IPS-11a (cell line): ENCODE data around the gene THUMPD2.

Experiments
- H3K4me3 ChIP-seq: one replicate; pipeline ENCODE4 v1.5.1; 2013; ENCODE audit warnings: low read depth, low read length, control low read depth

Gene THUMPD2

DNA sequence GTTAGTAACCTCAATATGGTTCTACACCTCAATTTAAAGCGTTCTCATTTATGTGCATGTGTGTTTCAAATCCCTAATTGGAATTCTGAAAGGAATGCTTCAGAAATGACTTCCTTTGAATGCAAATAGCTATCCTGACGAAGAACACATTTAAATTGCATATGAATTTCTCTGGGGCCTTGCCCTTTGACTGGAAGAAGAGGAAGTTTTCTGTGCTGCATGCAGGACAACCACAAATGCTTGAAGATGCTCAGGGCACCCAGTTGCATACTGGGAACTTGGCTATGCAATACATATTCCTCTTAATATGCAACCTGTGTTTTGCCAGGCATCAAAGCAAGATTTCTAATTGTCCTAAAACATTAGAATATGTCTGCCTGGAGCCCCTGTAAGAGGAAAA lies 58.1 kb downstream of the THUMPD2 start:
- H3K4me3 ChIP-seq, result no peak overlapping the region

DNA sequence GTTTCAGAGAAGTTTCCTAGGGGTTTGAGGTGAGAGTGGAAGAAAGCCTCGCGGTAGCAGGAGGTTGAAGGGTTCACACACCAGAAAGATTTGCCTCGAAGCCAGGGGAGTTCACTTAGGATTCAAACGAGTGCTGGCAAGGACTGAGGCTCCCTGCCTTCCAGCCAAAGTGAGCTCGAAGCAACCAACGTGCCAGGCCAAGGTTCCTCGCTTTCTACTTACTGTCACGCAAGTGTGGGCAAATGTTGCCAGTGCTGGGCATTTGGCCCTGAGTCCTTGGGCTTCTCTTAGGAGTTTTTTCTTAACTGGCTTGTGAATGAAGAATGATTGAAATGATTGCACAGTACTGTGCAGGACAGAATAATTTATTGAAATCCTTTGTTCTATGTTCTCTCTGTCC lies 59.7 kb downstream of the THUMPD2 start:
- no peak overlapping the region for H3K4me3 ChIP-seq

GRCh38 chr2:39718483-39718882 lies 60.6 kb downstream of the THUMPD2 start:
- H3K4me3 ChIP-seq, result no peak overlapping the region

GRCh38 chr2:39717067-39717466 lies 62.0 kb downstream of the THUMPD2 start:
- H3K4me3 ChIP-seq, result no peak overlapping the region

DNA sequence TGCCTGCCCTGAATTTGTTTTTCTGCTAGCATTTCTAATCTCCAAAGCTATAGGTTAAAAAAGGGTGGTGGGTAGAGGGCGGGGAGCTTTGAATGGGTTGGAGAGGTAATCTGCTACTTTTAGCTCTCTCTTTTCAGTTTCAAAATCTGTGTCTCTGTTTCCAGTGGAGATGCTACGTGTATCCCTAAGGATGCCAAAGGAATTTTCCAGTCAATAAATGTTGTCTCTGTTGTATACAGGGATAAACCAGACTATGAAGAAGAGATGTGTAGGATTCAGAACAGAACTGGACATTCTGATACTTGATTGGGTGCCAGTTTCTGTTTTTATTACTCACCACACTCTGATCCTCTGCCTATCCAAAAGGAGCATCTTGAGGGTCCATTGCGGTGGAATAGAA lies 63.2 kb downstream of the THUMPD2 start:
- H3K4me3 ChIP-seq, result no peak overlapping the region

DNA sequence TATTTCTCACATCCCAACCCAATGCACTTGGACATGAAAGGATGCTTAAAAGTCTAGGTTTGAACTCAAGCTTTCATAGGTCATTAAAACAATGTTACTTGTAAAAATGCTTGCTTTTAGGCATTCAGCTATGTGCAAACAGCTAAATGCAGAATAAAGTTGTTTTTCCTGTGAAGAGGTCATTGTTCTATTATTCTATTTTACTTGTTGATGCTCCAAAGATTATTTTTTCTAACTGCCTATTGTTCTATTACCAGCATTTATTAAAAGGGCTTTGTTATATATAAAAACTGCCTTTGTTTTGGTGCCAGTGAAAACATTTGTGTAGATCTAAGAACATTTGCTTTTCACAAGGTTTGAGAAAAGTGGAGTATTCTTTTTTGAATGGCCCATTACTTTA lies 64.0 kb downstream of the THUMPD2 start:
- no peak overlapping the region for H3K4me3 ChIP-seq

DNA sequence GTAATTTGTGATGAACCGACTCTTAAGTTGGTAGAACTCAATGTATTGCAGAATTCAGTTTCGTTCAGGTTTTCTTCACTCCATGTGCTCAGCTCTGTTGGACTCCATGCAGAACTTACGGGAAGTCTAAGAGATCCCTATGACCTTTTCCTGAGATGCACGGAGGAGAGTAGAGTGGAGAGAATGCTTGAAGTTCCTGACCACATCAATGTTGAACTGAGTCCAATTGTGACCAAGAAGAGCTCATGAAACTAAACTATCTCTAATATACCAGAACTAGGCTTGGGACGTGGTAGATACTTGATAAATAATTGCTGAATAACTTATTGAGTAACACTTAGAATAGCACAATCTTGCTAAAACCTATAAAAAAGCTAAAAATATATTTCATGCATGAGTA lies 66.1 kb downstream of the THUMPD2 start:
- no peak overlapping the region for H3K4me3 ChIP-seq

DNA sequence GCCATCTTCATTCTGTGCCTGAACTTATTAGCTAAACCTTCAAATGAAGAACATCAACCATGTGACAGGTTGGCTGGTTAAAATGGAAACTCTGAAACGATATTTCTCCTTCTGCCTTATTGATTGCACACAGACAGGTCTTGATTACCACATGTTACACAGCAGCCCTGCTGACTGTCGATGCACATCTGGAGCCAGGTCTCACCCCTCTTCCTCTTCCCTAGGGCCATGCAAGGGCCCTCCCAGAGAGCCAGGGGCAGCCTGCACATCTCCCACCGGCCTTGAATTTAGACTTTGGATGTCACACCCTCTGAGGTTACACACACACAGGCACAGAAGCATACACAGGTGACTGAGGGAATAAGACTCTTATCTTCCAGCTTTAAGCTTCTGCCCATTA lies 68.3 kb downstream of the THUMPD2 start:
- H3K4me3 ChIP-seq, result no peak overlapping the region

DNA sequence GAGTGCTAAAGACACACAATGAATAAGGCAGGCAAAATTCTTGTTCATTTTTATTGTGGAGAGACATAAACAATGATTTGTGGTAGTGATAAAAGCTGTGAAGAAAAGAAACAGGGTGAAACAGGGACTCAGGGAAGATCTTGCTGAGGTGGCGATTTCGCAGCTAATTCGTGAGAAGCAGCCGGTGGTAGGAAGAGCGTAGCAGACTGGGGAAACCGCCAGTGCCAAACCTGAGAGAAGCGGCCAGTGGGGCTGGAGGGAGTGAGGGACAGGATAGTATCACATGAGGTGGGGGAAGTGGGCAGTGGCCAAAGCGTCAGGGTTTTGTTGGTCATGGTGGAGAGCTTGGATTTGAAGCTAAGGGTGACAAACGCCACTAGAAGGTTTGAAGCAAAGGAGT lies 71.1 kb downstream of the THUMPD2 start:
- no peak overlapping the region for H3K4me3 ChIP-seq

GRCh38 chr2:39706945-39707344 lies 72.1 kb downstream of the THUMPD2 start:
- no peak overlapping the region for H3K4me3 ChIP-seq

DNA sequence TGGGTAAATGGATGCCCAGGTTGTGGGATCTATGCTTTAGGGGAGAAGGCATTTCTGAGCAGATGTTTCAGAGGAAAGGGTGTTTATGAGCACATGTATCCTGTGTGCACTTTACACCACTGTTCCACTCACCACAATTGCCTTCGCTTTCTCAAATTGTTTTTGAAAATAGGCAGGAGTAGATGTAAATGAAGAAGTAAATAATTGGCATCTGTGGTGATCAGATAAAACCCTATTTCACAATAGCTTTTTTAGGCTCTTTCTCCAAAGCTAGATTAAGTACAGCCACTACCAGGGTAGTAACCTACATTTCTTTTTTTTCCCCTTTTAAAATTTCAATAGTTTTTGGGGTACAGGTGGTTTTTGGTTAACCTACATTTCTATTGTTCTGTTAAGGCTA lies 72.7 kb downstream of the THUMPD2 start:
- H3K4me3 ChIP-seq, result no peak overlapping the region

DNA sequence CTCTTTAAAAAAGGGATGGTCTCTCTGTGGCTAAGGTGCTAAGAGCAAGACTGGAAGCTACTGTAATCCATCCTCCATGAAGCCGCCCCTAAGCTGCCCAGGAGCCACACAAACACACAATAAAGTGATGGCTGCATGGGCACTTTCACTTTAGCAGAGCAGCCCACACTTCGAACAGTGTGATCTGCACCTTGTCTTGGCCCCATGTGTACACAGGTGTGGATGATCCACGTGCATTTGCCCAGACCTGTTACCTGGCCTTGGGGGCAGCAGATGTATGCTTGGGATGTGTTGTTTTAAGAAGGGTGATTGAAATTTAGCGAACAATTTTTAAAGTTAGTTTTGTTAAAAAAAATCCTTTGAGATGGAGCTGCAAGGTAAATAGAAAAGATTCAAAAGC lies 73.4 kb downstream of the THUMPD2 start:
- no peak overlapping the region for H3K4me3 ChIP-seq

- no peak overlapping the region for H3K4me3 ChIP-seq
Observed at GRCh38 chr2:39704540-39704939, 74.5 kb downstream of the THUMPD2 start.

- no peak overlapping the region for H3K4me3 ChIP-seq
Observed at GRCh38 chr2:39703181-39703872, 75.7 kb downstream of the THUMPD2 start.

DNA sequence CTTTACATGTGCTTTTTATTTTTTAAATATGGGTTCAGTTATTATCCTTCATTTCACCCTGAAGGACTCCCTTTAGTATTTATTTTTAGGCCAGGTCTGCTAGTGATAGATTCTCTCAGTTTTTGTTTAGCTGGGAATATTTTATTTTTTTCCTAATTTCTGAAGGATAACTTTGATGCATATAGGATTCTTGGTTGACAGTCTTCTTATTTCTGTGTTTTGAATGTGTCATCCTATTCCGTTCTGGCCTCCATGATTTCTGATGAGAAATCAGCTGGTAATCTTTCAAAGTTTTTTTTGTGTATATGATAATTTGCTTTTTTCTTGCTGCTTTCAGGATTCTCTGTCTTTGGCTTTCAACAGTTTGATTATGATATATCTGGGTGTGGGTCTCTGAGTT lies 77.9 kb downstream of the THUMPD2 start:
- H3K4me3 ChIP-seq, result no peak overlapping the region

- H3K4me3 ChIP-seq, result no peak overlapping the region
Observed at GRCh38 chr2:39697454-39697853, 81.6 kb downstream of the THUMPD2 start.

DNA sequence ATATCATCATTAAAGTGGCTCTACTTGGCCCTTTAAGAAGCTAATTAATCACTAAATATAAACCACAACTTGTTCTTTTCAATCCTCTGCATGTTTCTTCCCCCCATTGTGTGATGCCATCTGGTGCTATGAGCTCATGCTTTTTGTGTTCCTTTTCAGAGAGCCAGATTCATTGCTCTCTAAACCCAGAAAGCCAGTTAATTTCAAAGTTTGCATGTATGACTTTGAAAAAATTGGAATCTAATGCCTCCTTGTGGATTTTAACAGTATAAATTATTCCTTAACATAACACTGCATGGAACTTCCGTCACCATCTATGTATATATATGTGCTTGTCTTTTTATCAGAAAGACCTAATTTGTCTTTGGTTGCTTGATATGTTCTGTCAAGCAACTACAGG lies 82.2 kb downstream of the THUMPD2 start:
- H3K4me3 ChIP-seq, result no peak overlapping the region

DNA sequence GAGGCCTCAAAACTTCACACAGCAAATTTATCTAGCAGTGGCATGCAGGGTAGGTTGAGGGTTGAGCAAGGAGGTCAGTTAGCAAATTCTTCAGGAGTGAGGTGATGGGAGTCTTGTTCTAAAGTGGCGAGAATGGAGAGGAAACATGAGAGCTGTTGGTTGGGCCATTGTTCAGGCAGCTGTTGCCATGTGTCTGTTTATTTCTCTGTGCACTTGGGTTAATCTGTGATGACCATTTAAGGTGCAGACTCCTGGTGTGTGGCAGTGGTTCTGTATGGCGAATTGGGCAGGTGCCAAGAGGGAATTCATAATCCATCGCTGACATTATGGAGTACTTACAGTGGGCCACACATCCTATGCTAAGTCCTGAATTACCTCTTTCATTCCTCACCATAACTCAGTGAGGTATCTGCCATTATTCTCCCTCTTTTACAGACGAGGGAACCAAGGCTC lies 82.9 kb downstream of the THUMPD2 start:
- no peak overlapping the region for H3K4me3 ChIP-seq

DNA sequence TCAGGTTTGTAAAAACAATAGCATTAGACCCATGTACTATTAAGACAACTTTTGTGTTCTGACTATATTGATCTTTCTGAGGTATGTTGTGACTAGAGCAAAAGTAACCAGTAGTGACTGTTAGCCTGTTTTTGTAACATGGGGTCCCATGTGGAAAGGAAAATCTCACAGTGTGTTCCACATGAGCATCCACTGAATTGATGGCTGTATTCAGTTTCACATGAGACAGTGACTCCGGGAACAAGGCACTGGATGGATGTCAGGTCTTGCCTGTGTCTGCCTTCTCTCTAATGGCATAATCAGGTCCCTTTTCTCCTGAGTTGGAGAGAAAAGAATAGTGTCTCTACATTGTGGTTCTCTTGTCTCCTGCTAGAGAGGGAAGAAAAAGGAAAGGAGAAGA lies 85.8 kb downstream of the THUMPD2 start:
- H3K4me3 ChIP-seq, result no peak overlapping the region

GRCh38 chr2:39689876-39690275 lies 89.2 kb downstream of the THUMPD2 start:
- no peak overlapping the region for H3K4me3 ChIP-seq

DNA sequence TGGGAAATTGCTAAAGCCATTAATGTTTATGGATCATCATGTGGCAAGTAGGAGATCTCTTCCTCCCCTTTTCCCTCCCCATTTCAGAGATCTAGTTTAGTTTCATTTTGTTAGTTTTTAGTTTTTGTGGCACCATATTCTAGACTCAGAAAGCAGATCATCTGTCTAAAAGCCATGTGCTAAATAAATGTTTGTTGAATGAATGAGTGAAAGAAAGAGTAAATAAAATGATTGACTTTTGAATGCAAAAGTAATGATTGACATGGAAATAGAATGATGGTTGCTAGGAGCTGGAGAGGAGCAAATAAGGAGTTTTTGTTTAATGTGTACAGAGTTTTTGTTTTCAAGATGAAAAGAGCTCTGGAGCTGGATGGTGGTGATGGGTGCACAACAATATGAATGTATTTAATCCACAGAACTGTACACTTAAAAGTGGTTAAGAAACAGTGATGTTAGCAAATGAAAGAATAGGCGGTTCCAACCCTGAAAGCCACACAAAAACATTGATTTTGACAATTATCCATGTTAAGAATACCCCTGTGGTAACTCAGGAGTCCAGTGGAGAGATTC lies 89.7 kb downstream of the THUMPD2 start:
- H3K4me3 ChIP-seq, result no peak overlapping the region

GRCh38 chr2:39688181-39688580 lies 90.9 kb downstream of the THUMPD2 start:
- H3K4me3 ChIP-seq, result no peak overlapping the region

GRCh38 chr2:39686456-39686855 lies 92.6 kb downstream of the THUMPD2 start:
- H3K4me3 ChIP-seq, result no peak overlapping the region
